NCI-H1930 (cell line): ENCODE measurements around the gene SLC5A10.
"Not testable (repeated sequence)": the region's sequence is repeated elsewhere in the genome, so short reads cannot be mapped to it uniquely, and the experiment has no call there.

Source experiments
- DNase-seq, 2 experiments: peaks; one replicate each; lab custom pipeline; 2025; lab: John Stamatoyannopoulos, UW

The SLC5A10 gene

DNA sequence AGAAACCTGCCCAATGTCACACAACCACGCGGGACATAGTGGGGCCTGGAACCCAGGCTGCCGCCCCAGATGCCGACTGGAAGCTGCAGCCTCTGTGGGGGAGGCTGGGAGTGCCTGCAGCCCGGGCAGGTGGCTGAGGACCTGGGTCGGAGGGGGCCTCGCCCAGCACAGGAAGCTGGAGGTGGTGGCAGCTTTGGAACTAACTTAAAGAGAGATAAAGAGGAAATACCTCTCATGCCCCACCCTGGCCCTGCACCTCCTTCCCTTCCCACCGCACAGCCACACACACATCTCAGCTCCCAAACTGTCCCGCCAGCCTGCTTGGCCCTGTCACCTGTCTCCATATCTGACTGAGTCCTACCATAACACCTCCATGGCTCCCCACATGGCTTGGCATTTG, 88.4 kb downstream of the SLC5A10 start:
- DNase-seq = not testable (repeated sequence)

DNA sequence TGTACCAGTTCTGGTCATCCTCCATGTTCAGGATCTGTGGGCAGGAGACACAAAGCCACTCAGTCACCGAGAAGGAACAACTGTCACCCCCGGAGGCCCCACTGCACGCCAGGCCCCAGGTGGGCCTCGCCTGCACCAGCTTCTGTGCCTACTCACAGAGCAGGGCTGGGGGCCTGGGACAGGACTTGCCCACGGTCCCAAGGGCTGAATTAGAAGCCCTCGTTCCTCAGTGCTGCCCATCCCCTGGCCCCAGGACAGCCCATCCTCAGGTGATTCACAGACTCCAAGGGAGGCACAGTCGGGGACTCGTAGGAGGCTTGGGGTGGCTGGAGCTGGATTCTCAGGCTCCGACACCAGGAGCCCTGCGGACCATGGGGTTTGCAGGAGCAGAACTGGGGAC, 89.9 kb downstream of the SLC5A10 start:
- not testable (repeated sequence) for DNase-seq

DNA sequence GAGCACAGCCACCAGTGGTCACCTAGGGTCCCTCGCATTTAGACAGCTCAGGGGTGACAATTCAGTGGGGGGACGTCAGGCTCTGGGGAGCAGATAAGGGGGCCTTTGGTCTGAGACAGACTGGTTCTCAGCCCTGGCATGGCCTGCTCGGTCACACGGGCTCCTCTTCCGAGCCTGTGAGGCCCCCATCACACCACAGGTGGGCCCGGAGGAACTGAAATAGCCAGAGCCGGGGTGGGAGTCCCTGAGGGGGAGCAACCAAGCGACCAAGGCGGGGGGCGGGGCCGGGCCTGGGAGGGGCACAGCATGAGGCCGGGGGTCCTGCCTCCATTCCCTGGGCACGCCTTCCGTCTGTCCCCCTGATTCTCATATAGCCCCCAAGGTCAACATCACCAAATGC, 90.4 kb downstream of the SLC5A10 start:
- not testable (repeated sequence) for DNase-seq

DNA sequence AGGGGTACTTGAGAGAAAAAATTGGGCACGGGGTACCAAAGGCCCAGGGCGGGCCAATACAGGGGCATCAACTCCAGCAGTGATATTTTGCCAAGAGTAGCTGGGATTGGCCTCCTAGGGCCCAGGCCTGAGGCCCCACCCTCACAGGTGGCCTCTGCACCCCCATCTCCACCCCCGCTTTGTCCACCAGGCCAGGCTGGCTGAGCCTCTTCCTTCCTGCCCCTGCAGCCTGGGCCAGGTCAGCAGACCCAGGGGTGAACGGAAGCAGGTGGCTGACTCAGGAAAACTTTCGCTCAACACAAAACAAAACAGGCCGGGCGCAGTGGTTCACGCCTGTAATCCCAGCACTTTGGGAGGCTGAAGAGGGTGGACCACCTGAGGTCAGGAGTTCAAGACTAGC, 91.1 kb downstream of the SLC5A10 start:
- DNase-seq = not testable (repeated sequence)

DNA sequence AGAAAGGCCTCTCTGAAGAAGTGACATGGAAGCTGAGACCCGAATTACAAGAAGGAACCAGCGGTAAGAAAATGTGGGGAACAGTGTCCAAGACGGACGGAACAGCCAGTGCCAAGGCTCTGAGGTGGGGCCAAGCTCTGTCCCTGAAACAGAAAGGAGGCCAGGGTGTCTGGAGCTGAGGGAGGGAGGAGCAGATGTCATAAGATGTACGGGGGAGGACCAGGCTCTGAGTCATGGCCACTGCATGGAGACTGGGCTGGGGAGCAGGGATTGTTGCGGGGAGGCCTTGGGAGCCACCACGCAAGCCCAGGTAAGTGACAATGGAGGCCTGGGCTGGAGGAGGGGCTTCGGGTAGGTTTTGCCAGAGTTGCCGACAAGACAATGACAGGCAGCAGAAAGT, 92.7 kb downstream of the SLC5A10 start:
- not testable (repeated sequence) for DNase-seq

DNA sequence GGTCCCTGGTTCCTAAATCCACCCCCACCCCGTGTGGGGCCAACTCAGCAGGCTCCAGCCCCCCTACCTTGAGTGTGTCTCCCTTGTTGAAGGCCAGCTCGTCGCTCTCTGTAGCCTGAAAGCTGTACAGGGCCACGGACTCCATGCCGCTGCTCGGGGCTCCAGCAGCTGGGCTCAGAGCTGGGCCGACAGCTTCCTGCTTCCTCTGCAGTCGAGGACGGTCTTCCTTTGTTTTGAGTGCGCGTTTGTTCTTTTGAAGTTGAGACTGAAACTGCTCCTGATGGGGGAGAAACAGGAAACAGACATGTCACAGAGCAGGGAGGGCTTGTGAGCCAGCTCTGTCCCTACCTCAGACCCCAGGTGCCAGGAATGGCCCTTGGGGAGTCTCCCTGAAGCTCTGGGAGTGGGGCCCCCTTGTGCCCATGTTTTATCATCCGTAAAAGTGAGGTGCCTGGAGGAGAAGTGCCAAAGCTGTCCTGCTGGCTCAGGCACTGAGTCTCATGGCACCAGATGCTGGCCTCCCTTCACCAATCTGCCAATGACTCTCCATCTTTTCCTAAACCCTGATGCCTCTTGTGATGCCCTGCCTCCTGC, 94.9 kb downstream of the SLC5A10 start, which contains the start of gene GRAP:
TSS of gene GRAP (minus strand) at position 176 of the 594 bp plus-strand sequence. CDS start at position 145, 31 bp downstream.
- DNase-seq = not testable (repeated sequence)

DNA sequence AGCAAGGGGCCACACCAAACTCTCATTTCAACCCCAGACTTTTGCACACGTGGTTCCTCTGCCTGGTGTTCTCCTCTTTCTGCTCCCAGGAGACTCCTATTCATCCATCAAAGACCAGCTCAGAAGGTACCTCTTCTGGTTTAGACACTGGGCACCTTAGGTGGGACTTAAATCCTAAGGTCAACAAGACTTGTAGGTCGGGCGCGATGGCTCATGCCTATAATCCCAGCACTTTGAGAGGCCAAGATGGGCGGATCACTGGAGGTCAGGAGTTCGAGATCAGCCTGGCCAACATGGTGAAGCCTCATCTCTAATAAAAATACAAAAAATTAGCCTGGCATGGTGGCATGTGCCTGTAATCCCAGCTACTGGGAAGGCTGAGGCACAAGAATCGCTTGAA, 95.5 kb downstream of the SLC5A10 start:
- not testable (repeated sequence) for DNase-seq

DNA sequence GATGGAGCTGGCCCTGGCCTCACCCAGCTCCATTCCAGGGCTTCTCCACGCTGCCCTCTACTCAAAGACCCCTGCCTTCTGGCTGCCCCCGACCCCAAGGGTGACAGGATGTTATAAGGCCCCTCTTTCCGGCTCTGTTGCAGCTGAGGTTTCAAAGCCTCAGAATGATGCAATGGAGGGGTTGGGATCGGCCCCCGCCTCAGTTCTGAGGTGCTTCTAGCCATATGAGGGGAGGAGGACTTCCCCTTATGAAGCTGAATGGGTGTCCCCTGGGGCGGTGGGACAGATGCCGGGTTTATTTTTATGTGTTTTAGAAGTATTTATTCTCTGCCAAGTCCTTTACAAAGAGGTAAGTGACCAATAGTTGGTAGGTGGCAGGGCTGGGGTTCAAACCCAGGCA, 96.9 kb downstream of the SLC5A10 start:
- not testable (repeated sequence) for DNase-seq

DNA sequence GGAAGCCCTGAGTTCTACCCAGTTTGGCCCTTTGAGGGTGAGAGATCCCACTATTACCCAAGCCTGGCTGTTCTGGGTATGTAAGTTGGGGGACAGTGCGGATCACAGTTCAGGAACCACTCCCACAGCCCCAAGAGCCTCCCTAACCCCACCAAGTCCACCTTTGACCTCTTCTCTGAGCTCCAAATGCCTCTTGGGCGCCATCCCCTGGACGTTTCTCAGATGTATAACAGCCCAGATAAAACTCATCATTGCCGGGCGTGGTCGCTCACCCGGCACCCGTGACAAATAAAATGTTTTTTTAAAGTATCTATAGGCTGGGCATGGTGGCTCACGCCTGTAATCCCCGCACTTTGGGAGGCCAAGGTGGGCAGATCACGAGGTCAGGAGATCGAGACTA, 103.5 kb downstream of the SLC5A10 start:
- not testable (repeated sequence) for DNase-seq

DNA sequence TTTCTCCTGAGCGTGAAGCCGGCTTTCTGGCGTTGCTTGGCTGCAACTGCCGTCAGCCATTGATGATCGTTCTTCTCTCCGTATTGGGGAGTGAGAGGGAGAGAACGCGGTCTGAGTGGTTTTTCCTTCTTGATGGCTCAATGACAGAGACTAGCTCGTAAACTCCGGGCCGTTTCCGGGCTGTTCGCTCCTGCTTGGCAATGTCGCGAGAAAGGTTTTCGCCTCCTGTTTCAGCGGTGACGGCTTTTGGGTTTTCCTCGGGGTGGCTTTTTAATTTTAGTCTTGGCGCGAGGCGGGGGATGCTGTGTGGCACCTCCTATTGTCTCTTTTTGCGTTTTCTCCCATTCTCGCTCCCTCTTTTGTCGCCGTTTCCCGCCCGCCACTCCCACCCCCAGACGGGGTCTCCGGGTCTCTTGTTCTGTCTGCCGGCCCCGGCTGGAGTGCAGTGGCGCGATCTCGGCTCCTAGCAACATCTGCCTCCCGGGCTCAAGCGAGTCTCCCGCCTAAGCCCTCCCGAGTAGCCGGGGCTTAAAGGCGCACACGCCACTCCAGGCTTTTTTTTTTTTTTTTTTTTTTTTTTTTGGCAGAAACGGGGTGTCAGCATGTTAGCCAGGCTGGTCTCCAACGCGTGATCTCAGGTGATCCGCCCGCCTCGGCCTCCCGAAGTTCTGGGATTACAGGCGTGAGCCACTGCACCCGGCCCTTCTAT, 110.2 kb downstream of the SLC5A10 start:
- not testable (repeated sequence) for DNase-seq

DNA sequence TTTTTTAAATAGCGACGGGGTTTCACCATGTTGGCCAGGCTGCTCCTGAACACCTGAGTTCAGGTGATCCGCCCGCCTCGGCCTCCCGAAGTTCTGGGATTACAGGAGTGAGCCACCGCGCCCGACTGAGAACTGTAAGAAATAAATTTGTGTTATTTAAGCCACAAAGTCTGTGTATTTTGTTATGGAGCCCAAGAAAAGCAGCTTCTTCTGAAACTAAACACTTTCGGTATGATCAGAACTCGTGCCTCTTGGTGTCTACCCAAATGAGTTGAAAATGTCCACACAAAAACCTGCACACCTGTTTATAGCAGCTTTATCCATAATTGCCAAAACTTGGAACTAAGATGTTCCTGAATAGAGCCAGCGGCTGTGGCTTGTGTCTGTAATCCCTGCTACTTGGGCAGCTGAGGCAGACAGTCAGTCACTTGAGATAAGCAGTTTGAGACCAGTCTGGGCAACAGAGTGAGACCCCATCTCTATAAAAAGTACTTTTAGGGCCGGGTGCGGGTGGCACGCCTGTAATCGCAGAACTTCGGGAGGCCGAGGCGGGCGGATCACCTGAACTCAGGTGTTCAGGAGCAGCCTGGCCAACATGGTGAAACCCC, 110.9 kb downstream of the SLC5A10 start:
- not testable (repeated sequence) for DNase-seq

DNA sequence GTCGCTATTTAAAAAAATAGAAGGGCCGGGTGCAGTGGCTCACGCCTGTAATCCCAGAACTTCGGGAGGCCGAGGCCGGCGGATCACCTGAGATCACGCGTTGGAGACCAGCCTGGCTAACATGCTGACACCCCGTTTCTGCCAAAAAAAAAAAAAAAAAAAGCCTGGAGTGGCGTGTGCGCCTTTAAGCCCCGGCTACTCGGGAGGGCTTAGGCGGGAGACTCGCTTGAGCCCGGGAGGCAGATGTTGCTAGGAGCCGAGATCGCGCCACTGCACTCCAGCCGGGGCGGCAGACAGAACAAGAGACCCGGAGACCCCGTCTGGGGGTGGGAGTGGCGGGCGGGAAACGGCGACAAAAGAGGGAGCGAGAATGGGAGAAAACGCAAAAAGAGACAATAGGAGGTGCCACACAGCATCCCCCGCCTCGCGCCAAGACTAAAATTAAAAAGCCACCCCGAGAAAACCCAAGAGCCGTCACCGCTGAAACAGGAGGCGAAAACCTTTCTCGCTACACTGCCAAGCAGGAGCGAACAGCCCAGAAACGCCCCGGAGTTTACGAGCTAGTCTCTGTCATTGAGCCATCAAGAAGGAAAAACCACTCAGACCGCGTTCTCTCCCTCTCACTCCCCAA, 111.5 kb downstream of the SLC5A10 start:
- DNase-seq = not testable (repeated sequence)

DNA sequence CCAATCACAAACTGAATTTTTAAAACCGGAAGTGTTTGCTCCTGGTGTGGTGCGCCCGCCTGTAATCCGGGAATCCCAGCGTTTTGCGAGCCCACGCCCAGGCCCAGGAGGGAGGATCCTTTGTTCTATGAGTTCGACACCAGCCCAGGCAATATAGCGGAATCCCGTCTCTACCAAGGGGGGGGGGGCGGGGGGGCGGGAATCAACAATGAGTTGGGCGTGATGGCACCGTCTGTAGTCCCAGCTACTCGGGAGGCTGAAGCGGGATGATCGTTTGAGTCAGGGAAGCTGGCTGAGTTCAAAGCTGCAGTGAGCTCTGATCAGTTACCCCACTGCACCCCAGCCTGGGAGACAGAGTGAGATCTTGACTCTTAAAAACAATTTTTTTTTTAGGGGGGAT, 112.4 kb downstream of the SLC5A10 start:
- not testable (repeated sequence) for DNase-seq

DNA sequence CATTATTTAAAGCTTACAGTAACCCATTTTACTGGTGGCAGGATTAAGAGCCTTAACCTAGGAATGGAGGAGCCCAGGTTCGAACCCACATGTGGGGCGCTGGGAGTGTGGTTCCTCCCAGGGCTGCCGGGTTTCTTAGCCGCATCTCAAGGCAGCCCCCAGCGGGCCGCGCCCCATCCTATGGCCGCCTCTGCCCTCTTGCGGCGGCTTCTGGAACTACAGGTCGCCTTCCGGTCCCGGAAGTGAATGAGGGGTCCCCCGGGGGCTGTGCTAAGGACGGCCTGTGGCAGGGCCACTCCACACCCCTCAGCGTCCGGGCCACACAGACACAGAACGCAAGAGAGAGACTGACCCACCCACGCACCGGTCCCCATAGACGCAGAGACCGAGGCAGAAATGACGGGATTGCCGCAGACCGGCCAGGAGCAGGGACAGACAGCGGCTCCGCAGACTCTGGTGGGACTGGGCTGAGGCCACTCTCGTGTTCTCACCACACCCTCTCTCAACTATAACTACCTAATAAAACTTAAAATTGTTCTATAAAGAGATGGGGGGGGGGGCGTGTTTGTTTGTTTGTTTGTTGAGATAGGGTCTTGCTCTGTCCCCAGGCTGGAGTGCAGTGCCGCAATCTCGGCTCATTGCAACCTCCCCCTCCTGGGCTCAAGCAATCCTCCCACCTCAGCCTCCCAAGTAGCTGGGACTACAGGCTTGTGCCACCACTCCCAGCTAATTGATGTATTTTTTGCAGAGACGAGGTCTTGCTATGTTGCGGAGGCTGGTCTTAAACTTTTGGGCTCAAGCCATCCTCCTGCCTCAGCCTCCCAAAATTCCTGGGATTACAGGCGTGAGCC, 118.6 kb downstream of the SLC5A10 start:
- DNase-seq = not testable (repeated sequence)
